ENCODE measurements around the gene LONRF3.
"Not testable (repeated sequence)": the region's sequence is repeated elsewhere in the genome, so short reads cannot be mapped to it uniquely, and the experiment has no call there.

Gene LONRF3

DNA sequence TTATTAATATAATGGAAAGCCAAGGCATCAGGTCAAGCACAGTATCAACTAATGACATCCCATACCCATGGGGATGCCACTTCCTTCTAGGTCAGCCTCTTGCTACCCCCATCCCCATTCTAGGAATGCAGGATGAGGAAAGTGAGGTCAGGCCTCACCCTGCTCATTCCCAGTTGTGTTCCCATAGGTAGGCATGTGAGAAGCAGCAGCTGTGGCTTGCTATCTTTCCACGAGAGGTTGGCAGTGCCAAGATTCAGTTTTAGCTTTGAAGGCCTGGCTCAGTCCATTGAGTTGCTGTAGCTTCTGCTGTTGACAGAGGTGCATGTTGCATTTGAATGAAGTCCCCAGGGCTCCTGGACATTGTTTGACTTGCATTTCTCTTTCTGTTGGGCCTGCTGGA is 15.5 kb downstream of the LONRF3 start:
- DNase-seq: no peak

DNA sequence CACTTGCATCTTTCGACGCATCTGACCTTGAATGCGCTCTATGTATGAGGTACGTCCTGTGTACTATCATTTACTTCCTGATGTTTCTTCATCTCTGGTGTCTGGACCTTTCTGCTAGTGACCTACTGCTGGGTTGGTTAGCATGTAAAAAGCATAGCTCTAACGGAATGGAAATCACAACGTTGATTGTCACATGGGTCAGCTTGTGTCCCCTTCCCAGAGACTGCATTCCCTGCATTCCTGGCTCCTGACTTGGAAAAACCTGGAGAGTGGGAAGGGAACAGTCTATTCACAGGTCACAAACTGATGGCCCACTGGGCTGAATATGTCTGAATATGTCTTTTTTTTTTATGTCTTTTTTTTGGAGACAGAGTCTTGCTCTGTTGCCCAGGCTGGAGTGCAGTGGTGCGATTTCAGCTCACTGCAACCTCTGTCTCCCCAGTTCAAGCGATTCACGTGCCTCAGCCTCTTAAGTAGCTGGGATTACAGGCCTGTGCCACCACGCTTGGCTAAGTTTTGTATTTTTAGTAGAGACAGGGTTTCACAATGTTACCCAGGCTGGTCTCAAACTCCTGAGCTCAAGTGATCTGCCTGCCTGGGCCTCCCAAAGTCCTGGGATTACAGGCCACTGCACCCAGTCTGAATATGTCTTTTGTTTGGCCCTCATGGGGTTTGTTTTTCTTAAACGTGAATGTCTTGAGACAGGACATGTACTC is 16.3 kb downstream of the LONRF3 start:
- no peak for DNase-seq

DNA sequence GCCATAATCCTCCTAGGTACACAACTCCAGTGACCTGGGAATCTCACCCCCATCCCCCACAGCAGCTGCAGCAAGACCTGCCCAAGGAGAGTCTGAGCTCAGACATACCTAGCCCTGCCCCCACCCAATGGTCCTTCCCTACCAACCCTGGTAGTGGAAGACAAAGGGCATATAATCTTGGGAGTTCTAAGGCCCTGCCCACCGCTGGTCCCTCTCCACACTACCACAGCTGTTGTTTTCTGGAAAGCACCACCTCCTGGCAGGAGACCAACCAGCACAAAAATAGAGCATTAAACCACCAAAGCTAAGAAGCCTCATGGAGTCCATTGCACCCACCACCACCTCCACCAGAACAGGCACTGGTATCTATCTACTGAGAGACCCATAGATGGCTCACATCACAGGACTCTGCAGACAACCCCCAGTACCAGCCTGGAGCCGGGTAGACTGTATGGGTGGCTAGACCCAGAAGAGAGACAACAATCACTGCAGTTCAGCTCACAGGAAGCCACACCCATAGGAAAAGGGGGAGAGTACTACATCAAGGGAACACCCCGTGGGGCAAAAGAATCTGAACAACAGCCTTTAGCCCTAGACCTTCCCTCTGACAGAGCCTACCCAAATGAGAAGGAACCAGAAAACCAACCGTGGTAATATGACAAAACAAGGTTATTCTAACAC is 18.2 kb downstream of the LONRF3 start:
- not testable (repeated sequence) for DNase-seq

DNA sequence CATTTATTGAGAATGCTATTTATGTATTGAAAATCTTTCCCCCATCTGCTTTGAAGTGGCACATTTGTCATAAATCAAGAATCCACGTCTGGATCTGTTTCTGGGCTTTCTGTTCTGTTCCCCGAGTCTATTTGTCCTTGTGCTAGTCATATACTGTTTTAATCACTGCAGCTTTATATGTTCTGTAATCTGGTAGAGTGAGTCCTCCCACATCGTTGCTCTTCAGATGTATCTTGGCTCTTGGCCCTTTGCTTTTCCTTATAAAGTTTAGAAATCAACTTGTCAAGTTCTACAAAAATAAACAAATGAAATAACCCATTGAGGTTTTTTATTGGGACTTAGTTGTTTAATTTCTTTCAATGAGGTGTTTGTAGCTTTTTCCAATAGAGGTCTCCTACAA is 29.0 kb downstream of the LONRF3 start:
- no peak for DNase-seq

DNA sequence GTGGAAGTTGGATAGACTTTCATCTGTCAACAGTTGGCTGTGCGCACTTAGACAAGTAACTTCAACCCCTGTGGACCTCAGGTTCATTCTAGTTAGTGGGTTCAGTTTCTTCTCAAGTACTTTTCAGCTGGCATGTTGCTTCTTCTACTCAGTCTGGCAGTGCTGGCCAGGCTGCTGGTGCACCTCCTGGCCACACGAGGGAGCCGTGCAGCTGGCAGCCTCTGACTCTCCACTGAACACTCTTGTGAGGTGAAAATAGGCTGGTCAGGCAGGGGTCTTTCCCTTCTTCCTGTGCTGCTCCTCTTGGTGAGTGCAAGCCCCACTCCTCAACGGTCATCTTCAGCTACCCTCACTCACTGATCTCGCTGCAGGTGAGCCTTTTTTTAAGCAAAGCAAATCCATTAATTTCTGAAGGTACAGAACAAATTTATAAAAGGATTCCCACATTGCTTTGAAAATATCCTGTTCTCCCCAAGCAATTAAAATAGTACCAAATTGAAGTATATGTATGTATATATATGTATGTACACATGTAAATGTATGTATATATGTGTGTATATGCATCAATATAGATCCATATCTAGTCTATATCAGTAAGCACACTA is 30.6 kb downstream of the LONRF3 start:
- DNase-seq: peak; percentile 55

DNA sequence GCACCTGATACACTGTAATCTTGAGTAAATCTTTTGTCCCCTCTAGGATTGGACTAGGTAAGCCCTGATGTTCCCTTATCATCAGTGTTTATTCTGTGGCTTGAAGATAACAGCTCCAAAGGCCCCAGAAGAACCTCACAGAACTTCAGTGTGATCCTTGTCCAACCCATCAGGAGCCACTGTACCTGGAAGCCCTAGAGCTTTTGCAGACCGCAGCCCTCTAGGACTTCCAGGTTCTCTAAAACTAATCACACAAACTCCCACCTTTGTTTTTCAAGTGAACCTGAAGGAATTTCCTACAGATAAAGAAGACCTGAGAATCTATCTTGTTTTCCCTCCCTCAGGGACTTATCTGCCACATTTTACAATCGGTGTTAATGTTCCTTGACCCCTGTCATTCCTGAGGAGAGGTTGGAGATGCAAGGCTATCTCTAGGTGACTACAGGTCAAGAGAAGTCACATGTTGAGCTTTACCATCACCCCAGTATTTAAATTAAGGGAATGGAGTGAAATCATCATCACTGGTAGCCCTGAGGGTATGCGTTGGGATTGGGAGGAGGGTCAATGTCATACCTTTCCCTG is 32.9 kb downstream of the LONRF3 start:
- DNase-seq: no peak

DNA sequence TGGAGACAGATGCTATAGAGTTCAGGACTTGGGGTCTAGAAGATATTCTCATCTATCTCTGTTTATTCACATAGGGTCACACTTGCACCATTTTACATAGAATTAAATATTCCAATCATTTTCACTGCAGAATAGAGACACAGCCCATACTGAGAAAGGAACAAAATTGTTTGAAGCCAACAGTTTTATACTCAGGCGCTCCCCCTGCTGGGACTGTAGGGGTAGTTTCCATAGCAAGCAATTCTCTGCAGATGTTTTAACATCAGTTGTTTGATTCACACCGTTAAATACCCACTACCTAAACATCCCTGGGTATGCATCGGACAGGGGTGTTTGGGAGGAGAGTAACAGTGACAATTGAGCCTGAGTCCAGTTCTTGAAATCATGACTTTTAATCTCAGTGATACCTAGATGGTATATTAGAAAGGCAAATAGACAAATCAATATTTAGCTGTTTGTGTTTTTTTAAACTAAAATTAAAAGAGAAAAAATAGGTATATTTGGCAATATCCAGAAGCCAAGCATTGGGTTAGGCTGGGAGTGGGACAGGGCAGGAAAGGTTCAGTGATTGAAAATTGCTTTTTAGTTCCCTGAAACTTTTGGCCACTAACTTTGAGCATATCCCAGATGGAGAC is 33.8 kb downstream of the LONRF3 start:
- no peak for DNase-seq

DNA sequence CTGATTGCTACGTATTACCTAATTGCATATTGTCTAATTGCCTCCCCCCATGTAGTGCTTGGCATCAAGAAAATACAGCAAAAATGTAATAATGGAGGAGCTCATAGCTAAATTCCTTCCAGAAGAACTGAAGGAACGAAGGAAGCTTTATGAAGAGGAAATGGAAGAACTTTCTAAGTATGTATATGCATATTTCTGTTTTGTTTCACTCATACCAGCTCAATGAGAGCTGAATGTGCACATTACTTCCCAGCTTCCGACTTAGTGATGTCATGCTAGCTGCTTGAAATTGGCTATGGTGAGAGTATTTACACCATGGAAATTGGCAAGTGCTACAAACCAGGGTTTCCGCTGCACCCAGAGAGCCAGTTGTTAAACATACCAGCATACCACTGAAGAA is 34.7 kb downstream of the LONRF3 start:
- no peak for DNase-seq

DNA sequence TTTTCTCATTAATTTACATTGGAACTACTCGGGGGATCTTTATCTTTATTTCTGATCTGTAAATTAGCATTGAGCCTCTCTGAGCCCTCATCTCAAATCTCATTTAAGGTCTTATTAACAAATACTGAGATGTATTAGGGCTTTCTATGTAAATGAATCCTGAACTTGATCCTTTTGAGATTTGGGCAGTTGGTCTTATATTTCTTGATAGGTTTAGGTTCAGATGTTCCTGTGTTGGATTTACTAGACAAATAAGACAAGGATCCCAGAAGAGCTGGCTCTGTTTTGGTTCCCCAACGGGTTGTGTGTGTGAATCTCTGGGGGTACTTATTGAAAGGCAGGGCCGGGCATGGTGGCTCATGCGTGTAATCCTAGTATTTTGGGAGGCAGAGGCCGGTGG is 36.1 kb downstream of the LONRF3 start:
- DNase-seq: no peak

DNA sequence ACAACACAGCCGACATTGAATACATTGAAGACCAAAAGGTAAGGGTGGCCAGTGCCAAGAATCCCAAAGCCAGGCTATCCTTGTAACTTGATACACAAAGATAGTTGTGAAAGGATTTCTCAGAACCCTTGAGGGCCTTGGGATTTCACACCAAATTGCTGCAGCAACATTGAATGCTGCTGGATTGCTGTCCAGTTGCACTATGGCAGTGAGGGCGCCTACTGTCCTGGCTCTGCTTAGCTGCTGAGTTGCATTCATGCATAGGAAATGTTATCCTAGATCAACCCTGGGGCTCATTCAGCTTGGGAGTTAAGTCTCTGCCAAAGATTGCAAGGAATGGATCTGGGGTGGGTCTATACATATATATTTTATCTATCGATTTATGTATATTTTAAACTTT is 38.7 kb downstream of the LONRF3 start:
- no peak for DNase-seq

DNA sequence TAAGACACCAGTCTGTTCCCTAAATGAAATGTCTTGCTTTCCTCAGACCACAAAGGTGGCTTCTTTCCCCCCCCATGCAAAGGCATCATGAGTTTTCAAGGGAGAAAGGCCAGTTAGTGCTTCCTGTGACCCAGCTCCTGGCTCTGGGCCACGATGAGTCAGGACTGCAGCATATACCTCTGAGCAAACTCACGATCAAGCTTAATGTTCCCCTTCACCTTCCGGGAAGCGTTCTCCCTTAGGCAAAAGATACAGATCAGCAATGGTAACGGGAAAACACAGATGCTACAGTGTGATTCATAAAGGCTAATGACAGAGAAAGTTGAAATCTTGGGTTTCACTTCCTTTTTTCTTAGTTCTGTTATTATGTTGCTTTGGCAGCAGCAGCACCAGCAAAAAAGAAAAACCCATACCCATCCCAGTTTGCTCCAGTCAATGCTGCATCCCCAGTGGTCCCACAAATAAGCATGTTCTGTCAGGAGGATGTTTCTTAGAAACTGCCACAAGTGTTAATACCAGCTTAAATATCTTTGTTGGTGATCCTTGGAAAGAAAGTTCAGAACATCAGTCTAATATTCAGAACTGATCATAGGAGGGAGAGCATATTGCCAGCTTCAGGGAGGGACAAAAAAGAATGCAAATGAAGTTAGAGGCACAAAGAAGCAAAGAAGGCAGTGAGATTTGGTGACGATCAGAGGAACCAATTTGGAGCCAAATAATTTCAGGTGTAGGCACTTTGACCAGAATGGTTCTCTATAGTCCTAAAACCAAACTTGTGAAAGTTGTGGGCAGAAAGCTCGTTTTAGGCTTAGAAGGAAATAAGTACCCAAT is 41.2 kb downstream of the LONRF3 start:
- DNase-seq: peak; percentile 72

DNA sequence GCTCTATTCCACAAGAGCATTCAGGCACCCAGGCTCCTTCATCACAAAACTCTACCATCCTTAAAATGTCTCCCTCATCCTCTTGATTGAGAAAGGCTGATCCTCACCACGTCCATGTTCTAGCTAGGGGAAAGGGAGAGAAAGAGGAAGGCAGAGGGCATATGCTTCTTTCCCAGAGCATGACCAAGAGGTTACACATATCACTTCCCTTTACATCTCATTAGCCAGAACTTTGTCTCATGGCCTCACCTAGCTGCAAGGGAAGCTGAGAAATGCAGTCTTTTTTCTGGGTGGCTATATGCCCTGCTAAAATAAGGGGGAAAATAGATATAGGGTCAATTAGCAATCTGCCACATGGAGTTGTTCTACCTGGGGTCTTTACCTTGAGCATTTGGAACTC is 42.7 kb downstream of the LONRF3 start:
- no peak for DNase-seq

DNA sequence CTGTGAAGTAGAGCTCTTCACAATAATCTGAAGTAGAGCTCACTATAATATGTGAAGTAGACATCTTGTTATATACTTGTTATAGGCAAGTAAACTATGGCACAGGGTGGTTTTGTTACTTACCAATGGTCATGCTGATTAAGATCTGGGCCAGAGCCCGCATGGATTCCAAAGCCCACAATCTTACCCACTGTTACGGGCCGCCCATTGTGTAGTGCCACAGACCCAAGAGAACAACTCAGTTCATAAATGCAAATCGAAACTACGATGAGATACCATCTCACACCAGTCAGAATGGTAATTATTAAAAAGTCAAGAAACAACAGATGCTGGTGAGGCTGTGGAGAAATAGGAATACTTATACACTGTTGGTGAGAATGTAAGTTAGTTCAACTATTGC is 51.5 kb downstream of the LONRF3 start:
- DNase-seq: no peak

DNA sequence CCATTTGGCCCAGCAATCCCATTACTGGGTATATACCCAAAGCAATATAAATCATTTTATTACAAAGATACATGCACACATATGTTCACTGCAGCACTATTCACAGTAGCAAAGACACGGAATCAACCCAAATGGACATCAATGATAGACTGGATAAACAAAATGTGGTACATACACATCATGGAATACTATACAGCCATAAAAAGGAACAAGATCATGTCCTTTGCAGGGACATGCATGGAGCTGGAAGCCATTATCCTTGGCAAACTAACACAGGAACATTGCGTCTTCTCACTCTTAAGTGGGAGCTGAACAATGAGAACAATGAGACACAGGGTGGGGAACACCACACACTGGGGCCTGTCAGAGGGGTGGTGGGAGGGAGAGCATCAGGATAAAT is 51.9 kb downstream of the LONRF3 start:
- not testable (repeated sequence) for DNase-seq

DNA sequence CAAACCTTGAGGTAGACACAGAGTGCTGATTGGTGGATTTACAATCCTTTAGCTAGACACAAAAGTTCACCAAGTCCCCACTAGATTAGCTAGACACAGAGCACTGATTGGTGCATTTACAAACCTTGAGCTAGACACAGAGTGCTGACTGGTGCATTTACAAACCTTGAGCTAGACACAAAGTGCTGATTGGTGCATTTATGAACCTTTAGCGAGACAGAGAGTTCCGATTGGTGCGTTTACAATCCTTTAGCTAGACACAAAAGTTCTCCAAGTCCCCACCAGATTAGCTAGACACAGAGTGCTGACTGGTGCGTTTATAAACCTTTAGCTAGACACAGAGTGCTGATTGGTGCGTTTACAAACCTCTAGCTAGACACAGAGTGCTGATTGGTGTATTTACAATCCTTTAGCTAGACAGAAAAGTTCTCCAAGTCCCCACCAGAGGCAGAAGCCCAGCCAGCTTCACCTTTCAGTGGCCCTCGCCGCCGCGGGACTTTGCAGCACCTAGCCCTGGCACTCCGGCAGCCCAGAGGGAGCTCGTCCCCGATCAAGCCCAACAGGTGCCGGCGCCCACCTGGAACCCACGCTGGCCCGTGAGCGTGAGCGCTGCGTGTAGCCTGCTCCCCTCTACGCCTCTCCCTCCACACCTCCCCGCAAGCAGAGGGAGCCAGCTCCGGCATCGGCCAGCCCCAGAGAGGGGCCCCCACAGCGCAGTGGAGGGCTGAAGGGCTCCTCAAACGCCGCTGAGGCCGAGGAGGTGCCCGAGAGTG is 53.7 kb downstream of the LONRF3 start:
- DNase-seq: not testable (repeated sequence)

DNA sequence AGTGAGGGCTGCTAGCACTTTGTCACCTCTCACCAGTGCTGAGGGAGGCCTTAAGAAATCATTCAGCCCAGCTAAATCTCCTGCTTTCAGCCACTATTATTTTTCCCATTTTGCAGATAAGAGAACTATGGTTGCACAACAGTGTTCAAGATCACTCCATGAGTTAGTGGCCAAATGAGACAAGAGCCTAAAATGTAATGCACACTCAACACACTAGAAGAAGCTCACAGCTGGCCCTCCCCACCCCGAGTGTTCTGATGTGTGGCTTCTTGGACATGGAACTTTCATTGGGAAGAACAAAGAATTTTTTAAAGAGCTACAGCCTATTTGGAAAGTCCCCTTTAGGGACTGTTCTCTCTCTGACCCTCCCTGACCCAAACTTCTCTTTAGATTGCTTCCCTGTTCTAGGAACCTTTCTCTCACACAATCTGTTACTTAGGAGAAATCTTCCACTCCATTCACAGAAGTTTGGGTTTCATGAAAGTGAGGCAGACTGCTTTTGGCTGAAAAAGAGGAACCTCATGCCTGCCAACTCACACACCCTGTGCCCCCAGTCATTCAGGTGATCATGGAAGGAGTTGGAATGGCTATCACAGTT is 54.4 kb downstream of the LONRF3 start:
- no peak for DNase-seq

DNA sequence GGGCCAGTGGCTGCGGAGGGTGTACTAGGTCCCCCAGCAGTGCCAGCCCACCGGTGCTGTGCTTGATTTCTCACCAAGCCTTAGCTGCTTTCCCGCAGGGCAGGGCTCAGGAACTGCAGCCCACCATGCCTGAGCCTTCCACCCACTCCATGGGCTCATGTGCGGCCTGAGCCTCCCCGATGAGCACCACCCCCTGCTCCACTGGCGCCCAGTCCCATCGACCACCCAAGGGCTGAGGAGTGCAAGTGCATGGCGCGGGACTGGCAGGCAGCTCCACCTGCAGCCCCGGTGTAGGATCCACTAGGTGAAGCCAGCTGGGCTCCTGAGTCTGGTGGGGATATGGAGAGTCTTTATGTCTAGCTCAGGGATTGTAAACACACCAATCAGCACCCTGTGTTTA is 55.2 kb downstream of the LONRF3 start:
- DNase-seq: not testable (repeated sequence)

DNA sequence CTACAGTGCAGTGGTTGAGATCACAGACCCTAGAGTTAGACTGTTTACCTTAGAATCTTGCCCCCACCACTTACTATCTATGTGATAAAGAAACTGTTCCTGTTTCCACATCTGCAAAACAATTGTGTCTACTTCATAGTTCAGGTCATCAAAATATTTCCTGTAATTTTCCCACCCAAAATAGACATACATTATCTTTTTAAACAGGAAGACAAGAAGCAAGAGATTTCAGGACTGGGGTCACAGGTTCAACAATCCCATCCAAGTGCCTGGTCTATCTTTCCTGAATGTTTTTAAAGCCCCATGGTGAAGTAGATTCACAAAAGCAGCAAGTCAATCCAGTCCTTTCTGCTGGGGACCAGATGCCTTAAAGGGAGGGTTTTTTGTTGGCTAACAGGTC is 56.6 kb downstream of the LONRF3 start:
- no peak for DNase-seq

DNA sequence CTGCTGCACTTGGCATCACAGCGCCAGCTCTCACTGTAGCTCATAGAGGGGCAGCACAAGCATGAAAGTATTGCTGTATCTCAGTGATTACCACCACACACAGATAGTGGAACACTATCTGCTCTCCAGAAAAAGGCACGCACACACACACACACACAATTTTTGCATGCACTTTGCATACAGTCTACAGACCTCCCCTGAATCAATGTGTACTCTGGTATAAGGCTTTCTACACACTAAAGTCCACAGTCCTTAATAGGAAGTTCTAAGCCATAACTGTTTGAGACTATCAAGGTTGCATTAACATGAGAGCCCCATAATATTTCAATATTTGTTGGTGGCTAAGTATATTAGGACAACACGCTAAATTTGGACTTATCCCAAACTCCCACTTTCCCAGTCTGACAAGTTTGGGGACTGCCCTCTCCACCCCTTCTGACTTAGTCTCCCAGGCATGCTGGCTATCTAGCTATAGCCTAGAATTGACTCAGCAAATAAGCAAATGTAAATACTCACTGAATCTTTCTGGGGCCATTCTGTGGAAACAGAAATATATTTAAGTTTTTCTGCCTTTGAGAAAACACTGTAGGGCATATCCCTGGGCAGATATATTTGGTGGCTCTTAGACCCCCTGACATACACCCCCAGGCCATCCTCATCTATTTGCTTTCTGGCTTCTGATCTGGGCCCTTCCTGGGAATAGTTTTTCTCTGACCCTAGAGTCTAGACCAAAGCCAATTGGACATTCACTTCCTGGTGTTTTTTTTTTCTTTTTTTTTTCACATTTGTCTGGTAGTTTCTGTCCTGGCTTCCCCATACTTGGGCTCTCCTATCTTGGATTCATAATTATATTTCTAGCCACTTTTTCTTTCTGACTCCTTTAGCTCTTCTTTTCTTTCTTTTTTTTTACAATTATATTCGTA is 62.0 kb downstream of the LONRF3 start:
- DNase-seq: no peak

DNA sequence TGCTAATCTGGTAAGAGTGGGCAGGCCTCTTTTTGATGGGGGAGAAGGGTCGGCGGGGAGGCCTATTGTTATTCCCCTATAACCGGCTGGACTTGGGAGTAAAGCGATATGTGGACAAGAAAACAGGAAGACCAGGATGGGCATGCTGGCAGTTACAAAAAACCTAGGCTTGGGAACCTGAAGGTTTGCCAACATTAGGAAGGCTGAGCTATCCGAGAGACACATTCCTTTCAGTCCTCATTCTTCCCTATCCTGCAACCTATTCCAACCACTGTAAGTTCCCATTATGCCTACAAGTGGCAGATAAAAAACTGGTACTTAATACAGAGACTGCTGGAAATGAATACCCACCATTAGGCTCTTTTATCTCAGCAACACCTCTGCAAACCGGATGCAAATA is 66.0 kb downstream of the LONRF3 start:
- DNase-seq: no peak

Data from CD4-positive, alpha-beta T cell treated with Interleukin-15 for 1 hour (primary cell).